SK-N-SH (cell line): ENCODE results near the gene SLC30A10.

Source experiments
- CHD2 ChIP-seq: fragments of 150-350 bp; IDR thresholded peaks from 2 replicates; pipeline ENCODE4 v1.6.1; 2018; ENCODE audit warnings: low read length; ENCODE audit not compliant: partially characterized antibody
- CTCF ChIP-seq: fragments of 200-600 bp; sonication (generic); IDR thresholded peaks from 2 replicates; pipeline ENCODE4 v1.6.1; 2017; ENCODE audit warnings: antibody characterized with exemption, mild to moderate bottlenecking, moderate library complexity
- ELF1 ChIP-seq: IDR thresholded peaks from 2 replicates; pipeline ENCODE4 v1.4.0; 2012
- EP300 ChIP-seq, 2 experiments: IDR thresholded peaks; 2 replicates each; pipeline versions ENCODE4 v1.4.0 to v1.6.1; 2012; ENCODE audit warnings: borderline replicate concordance in 1 of 2, low read depth in 1 of 2, low read length in 1 of 2
- GABPA ChIP-seq: IDR thresholded peaks from 2 replicates; pipeline ENCODE4 v1.4.0; 2012; ENCODE audit warnings: low read depth, mild to moderate bottlenecking
- MAX ChIP-seq: IDR thresholded peaks from 2 replicates; pipeline ENCODE4 v1.4.0; 2012; ENCODE audit warnings: low read depth
- NRF1 ChIP-seq: IDR thresholded peaks from 2 replicates; pipeline ENCODE4 v1.6.1; 2012; ENCODE audit warnings: low read depth, mild to moderate bottlenecking, low read length
- POLR2AphosphoS5 ChIP-seq: IDR thresholded peaks from 2 replicates; pipeline ENCODE4 v1.6.1; 2012; ENCODE audit warnings: low read depth, low read length
- REST ChIP-seq: IDR thresholded peaks from 2 replicates; pipeline ENCODE4 v1.6.1; 2012; ENCODE audit warnings: mild to moderate bottlenecking, low read depth, low read length, moderate library complexity
- RFX5 ChIP-seq: IDR thresholded peaks from 2 replicates; pipeline ENCODE4 v1.6.1; 2012; ENCODE audit warnings: mild to moderate bottlenecking, improper control_type of control experiment, low read length
- TAF1 ChIP-seq: IDR thresholded peaks from 2 replicates; pipeline ENCODE4 v1.6.1; 2012; ENCODE audit warnings: low read depth, mild to moderate bottlenecking, low read length, moderate library complexity, borderline replicate concordance
- TCF12 ChIP-seq: IDR thresholded peaks from 2 replicates; pipeline ENCODE4 v1.4.0; 2012
- YY1 ChIP-seq: IDR thresholded peaks from 2 replicates; pipeline ENCODE4 v1.4.0; 2012; ENCODE audit warnings: low read depth, mild to moderate bottlenecking

GRCh38 chr1:219910716-219911115, 17.6 kb downstream of the SLC30A10 start:
- TF ChIP-seq CTCF (no peak), YY1 (no peak), EP300 (IDR thresholded peaks at IDR 0.05; ENCODE audit: borderline replicate concordance in 1 of 2, low read depth in 1 of 2, low read length in 1 of 2) (no peak), CHD2 (no peak), MAX (no peak), NRF1 (no peak), POLR2AphosphoS5 (no peak), ELF1 (no peak), TAF1 (no peak), GABPA (no peak), RFX5 (no peak), TCF12 (no peak), REST (no peak)
